KMS-11 (cell line): ENCODE data around the gene HSPB3.

Experiments
- H2AFZ ChIP-seq: fragments of 200-600 bp; sonication (generic); 2 replicates; pipeline ENCODE4 v1.6.1; 2016; ENCODE audit warnings: antibody characterized with exemption, mixed run types, low read depth
- H3K27ac ChIP-seq: fragments of 200-600 bp; sonication (generic); 2 replicates; pipeline ENCODE4 v1.6.1; 2016; ENCODE audit warnings: mild to moderate bottlenecking, mixed run types
- H3K27me3 ChIP-seq: fragments of 200-600 bp; sonication (generic); 2 replicates; pipeline ENCODE4 v1.6.1; 2017; ENCODE audit warnings: mild to moderate bottlenecking, low read depth, mixed run types, moderate library complexity; ENCODE audit not compliant: insufficient read depth
- H3K36me3 ChIP-seq: fragments of 200-600 bp; sonication (generic); 2 replicates; pipeline ENCODE4 v1.6.1; 2017; ENCODE audit warnings: mild to moderate bottlenecking, mixed run types; ENCODE audit not compliant: insufficient read depth
- H3K4me1 ChIP-seq: fragments of 200-600 bp; sonication (generic); 2 replicates; pipeline ENCODE4 v1.6.1; 2016; ENCODE audit warnings: mild to moderate bottlenecking, low read depth, mixed run types; ENCODE audit not compliant: poor library complexity, severe bottlenecking
- H3K4me2 ChIP-seq: fragments of 200-600 bp; sonication (generic); 2 replicates; pipeline ENCODE4 v1.7.0; 2016; ENCODE audit warnings: mild to moderate bottlenecking, mixed run types
- H3K4me3 ChIP-seq: fragments of 200-600 bp; sonication (generic); IDR thresholded peaks from 2 replicates; pipeline ENCODE4 v1.6.1; 2017; ENCODE audit warnings: low read depth, low read length, mixed read lengths; ENCODE audit not compliant: insufficient read depth
- H3K79me2 ChIP-seq: fragments of 200-600 bp; sonication (generic); 2 replicates; pipeline ENCODE4 v1.6.1; 2016; ENCODE audit warnings: low read depth, mixed run types; ENCODE audit not compliant: insufficient read depth
- H3K9ac ChIP-seq: fragments of 200-600 bp; sonication (generic); 2 replicates; pipeline ENCODE4 v1.6.1; 2016; ENCODE audit warnings: mild to moderate bottlenecking, mixed run types
- H4K20me1 ChIP-seq: fragments of 200-600 bp; sonication (generic); 2 replicates; pipeline ENCODE4 v1.6.1; 2016; ENCODE audit warnings: mild to moderate bottlenecking, mixed run types; ENCODE audit not compliant: insufficient read depth
- CTCF ChIP-seq: fragments of 200-600 bp; sonication (generic); conservative IDR thresholded peaks from 2 replicates; pipeline ENCODE4 v1.6.1; 2017; ENCODE audit warnings: low read depth, mild to moderate bottlenecking, antibody characterized with exemption, low read length, moderate library complexity, mixed read lengths

Gene HSPB3

DNA sequence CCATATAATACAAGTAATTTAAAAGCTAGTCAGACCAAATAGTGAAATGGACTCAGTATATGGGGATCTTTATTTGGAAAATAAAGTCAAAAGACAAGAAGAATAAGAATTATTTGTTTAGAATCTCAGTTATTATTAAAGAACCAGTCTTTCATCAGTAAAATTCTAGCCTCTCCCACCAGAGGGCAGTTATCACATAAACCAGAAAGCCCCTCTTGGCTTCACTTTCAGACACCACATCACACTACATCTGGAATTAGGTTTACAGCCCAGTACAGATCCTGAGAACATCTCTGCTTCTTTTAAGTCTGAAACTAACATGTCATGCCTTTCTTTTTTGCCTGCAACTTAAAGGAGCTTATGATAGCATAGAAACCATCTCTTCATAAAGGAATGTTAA lies 12.2 kb upstream of the HSPB3 start:
- Histone ChIP-seq H3K36me3 (no peaks in the 10 kb centered on the region), H2AFZ (no peak overlapping the region), H3K27ac (no peak overlapping the region), H3K79me2 (no peaks in the 10 kb centered on the region), H3K27me3 (no peaks in the 10 kb centered on the region), H3K4me1 (peaks cover 16% of the 10 kb centered on the region), H4K20me1 (no peaks in the 10 kb centered on the region), H3K4me3 (no peak overlapping the region), H3K9ac (no peak overlapping the region), H3K4me2 (no peak overlapping the region)
- peak; percentile 72 for TF ChIP-seq CTCF

GRCh38 chr5:54445691-54446378 lies 9.7 kb upstream of the HSPB3 start:
- no peak for TF ChIP-seq CTCF
- no peaks in the 10 kb centered on the region for H3K79me2 ChIP-seq
- no peaks in the 10 kb centered on the region for H4K20me1 ChIP-seq
- H3K27me3 ChIP-seq, result no peaks in the 10 kb centered on the region
- no peak overlapping the region for H3K4me2 ChIP-seq
- H3K27ac ChIP-seq, result no peak overlapping the region
- H3K4me3 ChIP-seq, result no peak overlapping the region
- H2AFZ ChIP-seq, result no peak overlapping the region
- H3K4me1 ChIP-seq, result peaks cover 6% of the 10 kb centered on the region
- H3K36me3 ChIP-seq, result no peaks in the 10 kb centered on the region
- no peak overlapping the region for H3K9ac ChIP-seq

DNA sequence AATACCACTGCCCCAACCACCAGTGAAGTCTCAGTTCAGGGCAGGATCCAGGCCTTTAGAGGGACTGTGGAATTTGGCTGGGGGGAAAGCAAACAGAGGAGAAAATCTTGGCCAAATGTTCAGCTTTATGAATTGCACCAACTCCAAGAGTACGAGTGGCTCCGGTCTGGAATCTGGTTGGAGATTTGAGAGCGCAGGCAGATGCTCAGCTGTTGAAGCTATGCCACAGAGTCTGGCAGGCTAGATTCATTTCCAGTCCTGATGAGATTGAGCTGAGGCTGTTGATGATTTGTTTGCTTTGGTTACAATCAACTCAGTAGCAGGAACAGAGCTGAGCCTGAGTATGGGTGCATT lies 9.1 kb upstream of the HSPB3 start:
- H3K27me3 ChIP-seq, result no peaks in the 10 kb centered on the region
- H3K27ac ChIP-seq, result no peak overlapping the region
- no peaks in the 10 kb centered on the region for H3K36me3 ChIP-seq
- peaks cover 3% of the 10 kb centered on the region for H3K4me1 ChIP-seq
- no peaks in the 10 kb centered on the region for H3K79me2 ChIP-seq
- H4K20me1 ChIP-seq, result no peaks in the 10 kb centered on the region
- H3K4me2 ChIP-seq, result no peak overlapping the region
- no peak overlapping the region for H3K4me3 ChIP-seq
- H2AFZ ChIP-seq, result no peak overlapping the region
- no peak for TF ChIP-seq CTCF
- no peak overlapping the region for H3K9ac ChIP-seq

DNA sequence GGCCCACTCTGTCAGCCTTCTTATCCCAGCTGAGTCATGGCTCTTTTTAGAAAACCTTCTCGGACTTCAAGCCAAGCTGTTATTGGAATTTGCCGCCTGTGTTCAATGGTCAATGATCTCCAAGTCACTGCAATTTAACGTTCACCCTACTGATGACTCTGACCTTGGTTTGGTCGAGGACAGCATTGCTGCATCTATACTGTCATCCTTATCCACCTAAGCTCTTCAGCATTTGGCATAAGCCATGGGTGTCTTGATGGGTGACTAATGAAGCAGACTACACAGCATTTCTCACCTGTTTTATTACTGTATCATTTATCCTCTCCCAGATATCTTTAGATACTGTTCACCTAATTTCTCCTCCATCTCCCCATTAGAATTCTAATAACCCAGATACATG lies 5.6 kb upstream of the HSPB3 start:
- Histone ChIP-seq H3K79me2 (no peaks in the 10 kb centered on the region), H3K4me2 (no peak overlapping the region), H3K27me3 (no peaks in the 10 kb centered on the region), H3K27ac (no peak overlapping the region), H3K9ac (no peak overlapping the region), H4K20me1 (no peaks in the 10 kb centered on the region), H3K36me3 (no peaks in the 10 kb centered on the region), H3K4me1 (no peaks in the 10 kb centered on the region), H2AFZ (no peak overlapping the region), H3K4me3 (no peak overlapping the region)
- no peak for TF ChIP-seq CTCF
